Stimulated activated CD4-positive, alpha-beta T cell treated with anti-CD3 and anti-CD28 coated beads, Interleukin-2, amount 100 ng/mL, for 4 hours (primary cell): ENCODE results near the gene LINC00237.

Experiments used
- DNase-seq: peaks from one replicate; pipeline ENCODE4 v3.0.0-alpha.2; 2020; ENCODE audit warnings: low read depth

Gene LINC00237

DNA sequence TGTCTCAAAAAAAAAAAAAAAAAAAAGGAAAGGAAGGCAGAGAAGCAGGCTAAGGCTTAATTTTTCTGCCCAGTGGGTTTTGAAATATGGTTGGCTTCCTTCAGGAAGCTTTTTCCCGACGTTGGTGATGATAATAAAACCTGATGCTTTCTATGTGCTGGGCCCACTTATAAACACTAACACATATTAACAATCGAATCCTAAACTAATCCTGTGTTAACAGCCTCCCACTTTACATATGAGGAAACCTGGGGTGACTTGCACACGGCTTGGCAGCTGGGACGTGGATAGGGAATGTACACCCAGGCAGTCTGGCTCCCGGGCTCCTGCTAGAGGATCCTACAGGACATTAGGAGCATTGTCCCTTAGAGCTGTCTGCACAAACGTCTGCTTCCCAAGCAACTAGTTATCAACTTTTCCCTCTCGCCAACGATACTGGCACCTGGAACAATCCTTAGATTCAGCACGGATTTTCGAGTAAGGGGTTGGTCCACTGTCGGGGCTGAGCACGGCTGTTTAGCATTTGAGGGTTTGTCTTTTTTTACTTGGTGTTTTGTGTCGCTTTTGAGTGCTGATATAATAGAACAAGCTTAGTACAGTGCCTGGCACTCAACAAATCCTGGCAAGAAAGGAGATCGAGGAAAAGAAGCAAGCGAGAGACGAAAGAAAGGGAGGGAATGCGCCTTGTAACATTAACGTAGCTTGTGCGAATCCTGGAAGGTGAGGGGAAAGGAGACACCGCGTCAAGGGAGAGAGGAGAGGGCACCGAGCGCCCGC, 19.1 kb upstream of the LINC00237 start:
- no peak for DNase-seq

DNA sequence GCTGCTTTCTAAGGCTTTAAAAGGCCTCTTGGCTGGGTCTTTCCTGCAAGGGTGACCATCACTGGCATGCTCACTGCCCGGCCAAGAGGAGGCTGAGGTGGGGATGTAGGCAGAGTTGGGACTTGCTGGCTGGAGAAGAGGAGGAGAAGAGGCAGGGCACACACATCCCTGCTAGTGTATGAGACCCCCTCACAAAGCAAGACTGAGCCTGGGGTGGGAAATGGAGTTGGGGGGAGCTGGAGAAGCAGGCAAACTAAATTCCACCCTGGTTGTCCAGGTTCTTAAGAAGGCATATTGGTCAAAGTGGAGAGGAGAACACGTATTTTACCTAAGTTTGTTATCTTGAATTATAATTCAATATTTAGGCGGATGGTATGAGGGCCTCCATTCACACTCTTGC, 18.0 kb upstream of the LINC00237 start:
- no peak for DNase-seq

DNA sequence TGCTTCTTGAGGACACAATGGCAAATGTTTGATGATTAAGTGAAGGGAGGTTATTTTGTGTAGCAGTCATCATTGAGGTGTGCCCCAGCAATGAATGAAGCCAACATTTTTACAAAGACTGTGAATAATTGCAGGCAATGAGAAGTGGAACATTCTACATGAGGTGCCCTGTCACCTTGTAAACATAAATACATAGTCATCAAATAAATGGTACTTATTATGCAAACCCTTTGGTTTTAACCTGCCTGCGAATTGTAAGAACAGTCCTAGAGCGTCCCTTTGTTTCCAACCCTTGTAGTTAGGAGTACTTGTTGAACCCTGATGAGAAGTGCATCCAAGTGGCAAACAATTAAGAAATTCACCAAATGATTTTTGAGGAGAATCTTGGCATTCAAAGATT, 12.6 kb upstream of the LINC00237 start:
- DNase-seq = no peak

DNA sequence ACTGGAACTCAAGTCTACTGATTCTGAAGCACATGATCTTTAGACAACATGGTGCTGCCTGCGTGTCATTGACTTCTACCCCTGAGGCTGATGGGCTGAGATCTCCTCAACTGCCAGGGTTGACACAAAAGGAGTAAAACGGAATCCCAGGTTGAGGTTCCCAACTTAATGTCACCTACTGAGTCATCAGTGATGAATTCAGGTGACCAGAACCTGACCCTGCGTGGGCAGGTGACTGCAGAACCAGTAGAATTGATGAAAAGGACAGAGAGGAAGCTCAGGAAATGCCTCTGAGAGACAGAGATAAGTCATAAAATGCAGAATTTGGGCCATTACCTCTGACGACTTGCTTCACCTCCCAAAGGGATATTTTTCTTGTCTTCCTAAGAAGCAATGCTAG, 12.0 kb upstream of the LINC00237 start:
- no peak for DNase-seq

DNA sequence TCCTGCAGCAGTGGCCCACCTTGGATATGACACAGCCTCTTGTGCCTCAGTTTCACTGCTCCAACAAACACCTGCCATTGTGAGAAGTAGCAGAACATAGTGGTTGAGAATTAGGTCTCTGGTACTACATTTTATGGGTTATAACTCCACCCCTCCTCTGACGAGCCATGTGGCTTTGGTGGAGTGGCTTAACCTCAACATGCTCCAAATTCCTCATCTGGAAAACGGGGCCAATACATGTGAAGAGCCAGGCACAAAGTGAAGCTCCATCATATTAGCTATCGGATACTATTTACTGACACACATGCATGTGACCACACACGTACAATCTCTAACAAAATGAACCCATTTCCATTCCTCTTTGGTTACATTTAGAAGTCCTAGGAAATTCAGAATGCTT, 11.4 kb upstream of the LINC00237 start:
- DNase-seq = no peak

DNA sequence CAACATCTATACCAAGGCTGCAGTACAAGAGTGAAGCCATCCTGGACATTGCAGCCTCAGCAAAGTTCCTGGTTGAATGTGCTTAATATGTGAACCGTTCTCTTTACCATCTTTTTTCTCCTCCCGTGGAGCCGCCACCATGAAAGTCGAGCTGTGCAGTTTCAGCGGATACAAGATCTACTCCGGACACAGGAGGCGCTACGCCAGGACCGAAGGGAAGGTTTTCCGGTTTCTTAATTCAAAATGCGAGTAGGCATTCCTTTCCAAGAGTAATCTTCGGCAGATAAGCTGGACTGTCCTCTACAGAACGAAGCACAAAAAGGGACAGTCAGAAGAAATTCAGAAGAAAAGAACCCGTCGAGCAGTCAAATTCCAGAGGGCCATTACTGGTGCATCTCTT, 8.4 kb upstream of the LINC00237 start:
- DNase-seq = no peak

DNA sequence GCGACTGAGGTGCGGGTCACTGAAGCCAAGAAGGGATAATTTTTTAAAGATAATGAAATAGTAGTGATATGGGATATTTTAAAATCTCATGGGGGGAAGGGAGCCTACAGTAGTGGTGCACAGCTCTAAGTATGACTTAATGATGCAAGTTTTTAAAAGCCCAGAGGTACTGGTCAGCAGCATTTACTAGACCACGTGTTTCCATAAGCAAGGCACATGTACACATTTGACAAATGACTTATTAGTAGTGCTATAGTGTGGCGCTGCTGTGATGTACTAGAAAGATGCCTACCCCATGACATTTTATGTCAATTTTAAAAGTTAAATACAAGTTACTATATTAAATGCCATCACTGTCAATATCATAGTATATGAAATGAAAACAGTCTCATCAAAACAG, 7.5 kb upstream of the LINC00237 start:
- no peak for DNase-seq

DNA sequence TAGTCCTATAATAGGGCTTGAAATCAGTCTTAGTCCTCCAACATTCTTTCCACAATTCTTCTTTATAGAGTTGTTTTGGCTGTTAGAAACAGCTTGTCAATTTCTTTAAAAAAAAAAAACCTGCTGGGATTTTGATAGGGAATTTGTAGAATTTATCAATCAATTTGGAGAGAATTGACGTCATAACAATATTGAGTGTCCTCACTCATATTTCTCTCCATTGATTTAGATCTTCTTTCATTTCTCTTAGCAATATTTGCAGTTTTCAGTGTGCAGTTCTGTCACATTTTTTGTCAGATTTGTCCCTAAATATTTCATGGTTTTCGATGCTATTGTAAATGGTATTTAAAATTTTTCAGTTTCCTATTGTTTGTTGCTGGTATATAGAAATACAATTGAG, 5.3 kb upstream of the LINC00237 start:
- no peak for DNase-seq

DNA sequence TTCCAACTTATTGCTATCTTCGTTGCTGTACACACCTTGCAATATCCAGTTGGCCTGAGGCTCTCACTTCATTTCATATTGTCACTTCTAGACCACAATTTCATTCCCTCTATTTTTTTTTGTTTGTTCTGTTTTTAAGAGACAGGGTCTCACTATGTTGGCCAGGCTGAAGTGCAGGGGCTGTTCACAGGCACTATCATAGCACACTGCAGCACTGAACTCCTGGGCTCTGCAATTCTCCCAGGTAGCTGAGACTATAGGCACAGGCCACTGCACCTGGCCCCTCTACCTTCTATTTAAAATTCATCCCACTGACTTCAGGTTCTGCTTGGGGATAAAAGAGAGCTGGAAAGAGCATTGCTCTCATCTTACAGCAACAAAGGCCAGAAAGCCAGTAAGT, 4.7 kb upstream of the LINC00237 start:
- no peak for DNase-seq

DNA sequence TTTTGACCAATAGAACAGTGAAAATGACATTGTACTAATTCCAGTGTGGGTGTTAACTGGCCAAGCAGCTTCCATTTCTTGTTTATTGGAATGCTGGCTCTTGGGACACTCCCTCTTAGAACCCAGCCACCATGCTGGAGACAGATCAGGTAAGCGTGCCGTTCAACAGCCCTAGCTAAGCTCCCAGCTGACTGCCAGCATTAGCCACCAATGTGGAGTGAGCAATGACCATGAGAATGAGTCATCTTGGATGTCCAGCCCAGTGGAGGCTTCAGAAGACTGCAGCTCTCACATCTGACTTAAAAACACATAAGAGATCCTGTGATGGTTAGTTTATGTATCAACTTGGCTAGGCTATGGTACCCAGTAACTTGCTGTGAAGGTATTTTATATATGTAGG, 3.0 kb upstream of the LINC00237 start:
- DNase-seq = no peak

DNA sequence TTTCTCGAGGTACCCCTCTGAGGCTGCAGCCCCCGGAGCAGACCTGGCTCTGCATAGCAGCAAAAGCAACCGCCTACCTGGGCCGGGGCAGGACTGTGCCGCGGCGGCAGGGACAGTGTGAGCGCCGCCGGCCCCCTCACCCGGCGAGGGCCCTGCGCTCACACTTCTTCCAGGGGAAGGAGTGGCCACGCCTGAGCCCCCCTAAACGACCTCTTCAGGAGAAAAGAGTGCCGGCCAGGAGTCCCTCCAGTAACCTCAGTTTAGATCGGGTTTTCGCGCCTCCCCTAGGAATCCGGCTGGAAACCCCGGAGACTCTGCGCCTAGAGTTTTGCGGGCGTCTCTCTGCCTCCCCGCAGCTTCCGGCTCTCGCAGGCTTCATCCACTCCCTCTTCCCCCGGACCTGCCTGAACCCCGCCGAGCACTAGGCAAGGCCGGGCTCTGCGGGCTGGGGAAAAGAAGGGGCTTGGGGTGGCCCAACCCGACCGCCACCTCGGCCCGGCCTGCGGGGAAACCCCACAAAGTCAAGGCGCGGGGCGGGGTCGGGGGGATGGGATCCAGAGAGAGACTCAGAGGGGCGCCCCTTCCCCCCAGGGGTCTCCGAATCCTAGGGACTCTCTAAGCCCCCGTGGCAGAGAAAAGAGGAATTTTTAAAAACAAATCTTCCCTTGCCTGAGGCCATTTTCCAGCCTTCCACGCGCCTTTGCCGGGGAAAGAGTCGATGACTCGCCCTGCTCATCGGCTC, 558 bp downstream of the LINC00237 start:
- no peak for DNase-seq

DNA sequence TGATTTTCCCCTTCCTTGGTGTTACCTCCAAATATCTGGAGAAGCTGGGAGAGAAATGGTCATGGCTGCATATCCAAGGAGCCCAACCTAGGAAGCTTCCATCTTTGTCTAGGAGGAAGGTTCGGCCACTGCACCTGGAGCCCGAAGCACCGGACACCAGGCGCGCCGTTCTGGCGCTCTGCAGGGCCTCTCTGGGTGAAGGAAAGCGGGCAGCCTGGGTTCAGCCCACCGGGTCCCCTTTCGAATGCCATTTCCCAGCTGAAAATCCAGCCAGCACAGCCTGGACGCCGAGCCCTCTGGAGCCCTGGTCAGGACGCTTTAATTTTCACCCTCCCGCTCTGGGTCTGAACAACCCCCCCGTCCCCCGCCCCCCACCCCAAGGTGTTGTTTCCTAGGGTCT, 1.2 kb downstream of the LINC00237 start:
- DNase-seq = no peak

DNA sequence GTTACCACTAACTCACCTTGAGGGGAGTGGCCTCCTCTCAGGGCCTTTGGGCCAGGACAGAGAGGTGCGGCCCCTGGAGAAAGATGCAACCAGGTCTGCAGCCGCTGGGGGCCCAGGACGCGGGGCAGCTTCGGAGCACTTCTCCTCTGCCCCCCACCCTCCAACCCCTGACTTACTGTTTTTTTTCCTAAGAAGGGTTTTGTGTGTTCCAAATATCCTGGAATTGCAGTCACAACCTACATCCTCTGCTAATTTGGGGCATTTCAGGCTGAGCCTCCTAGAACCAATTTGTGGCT, 1.7 kb downstream of the LINC00237 start:
- no peak for DNase-seq

DNA sequence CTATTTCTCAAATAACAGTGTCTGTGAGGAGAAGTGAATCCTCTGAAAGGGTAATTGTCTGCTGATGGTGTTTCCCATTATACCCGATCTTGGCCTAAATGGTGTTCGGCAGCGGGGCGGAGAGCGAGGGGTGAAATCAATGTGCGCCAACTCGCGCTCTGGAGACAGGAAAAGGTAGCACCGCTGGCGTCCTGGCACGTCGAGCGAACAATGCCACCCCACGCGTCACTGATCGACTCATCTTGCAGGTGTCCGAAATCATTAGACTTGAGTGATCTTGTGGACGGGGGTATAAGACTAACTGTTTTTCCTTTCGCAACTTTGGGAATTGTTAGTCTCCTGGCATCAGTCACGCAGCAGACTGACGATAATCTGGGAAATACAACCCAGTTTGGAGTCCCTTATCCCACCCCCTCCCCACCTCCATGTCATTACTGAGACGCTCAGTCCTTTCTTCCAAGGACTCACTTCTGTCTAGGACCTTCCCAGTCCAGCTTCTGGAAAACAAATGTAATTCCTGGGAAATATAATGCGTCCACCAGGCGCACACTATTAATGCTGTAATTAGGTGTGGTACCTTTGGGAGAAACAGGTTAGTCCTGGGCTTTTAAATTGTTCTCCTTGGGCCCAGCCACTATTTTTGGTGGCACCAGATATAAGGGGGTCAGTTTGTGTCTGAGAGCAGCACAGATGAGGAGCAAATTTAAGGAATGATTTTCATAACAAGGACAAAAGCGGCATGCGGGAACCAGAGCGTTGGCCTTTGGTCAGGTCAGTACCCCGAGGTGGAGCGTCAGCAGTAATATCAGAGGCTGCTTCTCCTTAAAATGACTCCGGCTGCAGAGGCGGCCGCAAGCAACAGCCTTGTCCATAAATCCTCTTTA, 2.3 kb downstream of the LINC00237 start:
- DNase-seq = no peak

DNA sequence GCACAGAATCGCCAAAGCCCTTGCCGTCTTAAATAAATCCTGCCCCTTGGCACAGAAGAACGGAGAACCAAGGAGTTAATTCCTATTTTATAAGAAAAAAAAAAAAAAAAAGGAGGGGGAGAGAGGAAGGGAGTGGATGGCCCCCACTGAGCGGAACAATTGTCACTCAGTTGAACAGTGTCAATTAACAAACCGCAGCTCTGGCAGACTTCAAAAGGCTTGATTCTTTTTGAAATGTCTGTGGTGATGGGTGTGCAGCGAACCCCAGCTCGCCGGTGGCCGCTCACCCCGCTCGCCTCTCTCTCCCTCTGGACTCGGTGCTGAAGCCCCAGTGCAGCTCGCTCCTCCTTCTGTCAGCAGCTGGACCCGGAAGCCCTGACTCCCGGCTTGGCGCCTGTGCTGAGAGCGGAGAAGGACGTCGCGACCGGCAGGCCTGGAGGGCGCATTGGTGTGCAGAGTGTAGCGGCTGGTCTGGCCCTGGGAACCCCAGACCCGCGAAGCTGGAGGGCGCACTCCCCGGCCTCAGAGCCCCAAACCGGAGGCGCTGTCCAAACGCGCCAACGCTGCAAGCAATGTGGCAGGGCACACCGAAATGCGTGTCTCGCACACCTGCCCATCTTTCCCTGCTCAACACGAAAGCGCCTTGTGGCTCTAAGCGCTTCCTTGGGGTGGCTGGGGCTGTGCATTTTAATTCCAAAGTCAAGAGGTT, 3.4 kb downstream of the LINC00237 start:
- DNase-seq = no peak

DNA sequence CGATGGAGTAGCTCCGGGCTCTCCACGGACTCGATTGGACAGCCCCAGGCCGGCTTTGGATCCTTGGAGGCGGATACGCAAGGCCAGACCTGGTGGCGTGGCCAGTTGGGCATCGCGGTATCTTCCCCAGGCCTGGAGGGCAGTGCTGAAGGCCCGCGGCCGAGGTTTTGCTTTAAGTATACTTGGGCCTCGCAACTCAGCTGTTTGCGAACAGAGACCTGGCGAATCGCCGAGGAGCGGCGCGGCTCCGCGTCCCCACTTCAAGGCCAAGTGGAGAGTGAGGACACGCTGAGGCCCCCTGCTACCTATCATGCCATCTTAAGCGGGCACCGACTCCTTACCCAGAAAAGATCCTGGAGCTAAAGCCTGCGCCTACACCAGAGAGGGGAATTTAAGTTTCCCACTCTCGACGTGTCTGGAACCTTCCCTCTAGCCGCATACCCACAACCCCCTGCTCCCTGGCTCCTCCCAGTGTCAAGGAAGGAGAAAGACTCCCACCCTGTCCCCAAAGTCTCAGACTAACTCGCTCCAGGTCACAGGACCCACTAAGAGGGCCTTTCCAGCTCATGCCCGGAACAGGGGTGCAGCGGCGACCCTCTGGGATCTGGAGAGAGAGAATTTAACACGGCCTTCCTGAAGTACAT, 4.1 kb downstream of the LINC00237 start:
- no peak for DNase-seq

DNA sequence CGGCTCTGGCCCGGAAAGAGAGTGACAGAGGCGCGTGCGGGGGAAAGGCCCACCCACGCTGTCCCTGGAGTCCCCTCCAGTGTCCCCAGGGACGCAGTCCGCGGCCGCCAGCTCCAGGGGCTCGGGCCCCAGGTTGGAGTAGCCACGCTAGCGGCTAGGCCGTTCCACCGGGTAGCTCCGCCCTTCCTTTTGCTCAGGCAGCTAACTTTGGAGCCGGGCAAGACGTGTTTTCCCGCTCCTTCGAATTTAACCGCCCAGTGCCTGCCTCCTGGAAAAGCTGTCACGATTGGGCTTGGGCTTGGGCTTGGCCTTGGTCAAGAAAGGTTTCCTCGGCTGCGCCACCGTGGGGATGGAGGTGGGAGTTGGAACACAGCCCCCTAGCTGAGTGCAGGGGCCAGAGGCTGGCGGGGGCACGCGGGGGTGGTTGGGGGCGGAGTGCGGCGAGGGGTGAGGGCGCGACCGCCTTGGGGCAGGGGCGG, 4.7 kb downstream of the LINC00237 start:
- DNase-seq = no peak

DNA sequence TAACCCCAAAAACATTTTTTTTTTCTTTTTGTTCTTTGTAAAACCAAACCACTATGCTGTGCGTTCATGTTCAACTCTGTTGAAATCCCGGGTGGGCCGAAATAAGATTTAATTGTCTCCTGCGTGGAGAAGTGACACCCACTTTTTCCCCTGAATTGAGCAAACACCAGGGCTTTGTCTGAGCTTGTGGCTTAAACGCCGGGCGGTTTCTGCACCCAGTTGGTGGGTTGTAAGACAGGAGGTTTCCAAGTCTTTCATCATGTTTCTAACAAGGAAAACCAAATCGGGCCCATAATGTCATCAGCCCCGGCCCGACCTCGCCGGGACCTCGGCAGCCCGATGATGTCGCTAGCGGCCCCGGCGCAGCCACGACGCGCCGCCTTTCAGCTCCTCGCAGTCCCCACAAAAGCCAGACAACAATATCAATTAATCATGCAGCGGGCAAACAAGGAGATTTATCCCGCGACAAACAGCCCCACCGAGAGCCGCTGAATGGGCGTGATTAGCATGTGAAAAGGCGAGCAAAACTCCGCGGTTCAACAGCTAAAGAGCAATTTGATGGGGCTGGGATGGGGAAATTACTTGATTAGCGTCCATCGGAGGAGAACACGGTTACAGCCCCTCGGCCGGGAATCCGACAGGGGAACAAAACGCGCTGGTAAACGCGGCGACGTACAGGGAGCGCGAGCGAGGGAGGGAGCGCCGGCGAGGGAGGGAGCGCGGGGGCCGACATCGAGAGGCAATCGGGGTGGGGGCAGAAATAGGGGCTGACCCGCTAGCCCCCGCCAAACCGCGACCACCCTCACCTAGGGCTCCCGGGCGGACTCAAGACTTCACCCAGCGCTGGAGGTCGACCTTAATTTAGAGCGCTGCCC, 5.3 kb downstream of the LINC00237 start:
- DNase-seq = no peak

DNA sequence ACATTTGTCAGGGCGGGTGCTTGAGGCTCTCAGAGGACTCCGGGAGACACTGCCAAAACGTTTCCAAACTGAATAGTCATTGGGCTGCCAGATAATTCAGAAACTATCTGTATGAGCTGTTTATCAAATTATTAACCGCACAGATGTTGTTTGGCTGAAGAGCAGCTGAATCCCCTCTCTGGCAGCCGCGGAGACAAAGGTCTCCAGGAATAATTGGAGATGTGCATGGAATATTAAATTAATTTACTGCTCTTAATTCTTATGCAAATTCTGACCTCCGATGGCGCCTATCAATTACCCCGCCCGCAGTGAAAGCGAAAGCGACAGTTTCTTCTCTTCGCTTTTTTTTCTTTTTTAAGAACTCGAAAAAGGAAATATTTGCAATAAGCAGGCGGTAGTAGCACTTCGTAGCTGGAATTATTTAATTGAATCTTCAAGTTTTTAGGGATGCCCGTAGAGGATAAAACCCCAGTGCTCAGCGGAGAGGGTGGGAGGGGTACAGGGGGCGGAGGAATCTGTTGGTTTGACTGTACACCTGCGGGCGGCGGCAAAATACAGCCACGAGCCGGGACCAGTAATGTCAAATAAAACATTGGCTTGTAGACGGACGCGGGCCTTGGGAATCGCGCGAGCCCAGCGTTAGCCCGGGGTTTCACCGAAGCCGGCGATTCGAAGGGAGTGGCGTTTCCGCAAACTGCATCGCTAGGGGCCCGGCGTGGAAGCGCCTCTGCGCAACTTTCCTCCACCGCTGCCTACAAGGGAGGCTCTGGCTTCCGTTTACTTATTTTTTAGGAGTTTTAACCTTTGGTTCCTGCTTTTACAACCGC, 6.2 kb downstream of the LINC00237 start:
- no peak for DNase-seq
